OCI-LY1 (cell line): ENCODE measurements around the gene EML5.

Source experiments
- H2AFZ ChIP-seq: fragments of 200-600 bp; sonication (generic), shearing (Covaris generic); 2 replicates; pipeline ENCODE4 v1.6.0; 2014; ENCODE audit warnings: antibody characterized with exemption, mild to moderate bottlenecking, low read length
- H3F3A ChIP-seq: fragments of 200-600 bp; sonication (generic), shearing (Covaris generic); 2 replicates; pipeline ENCODE4 v1.6.0; 2014; ENCODE audit warnings: mild to moderate bottlenecking, antibody characterized with exemption, low read length, moderate library complexity; ENCODE audit not compliant: insufficient read depth
- H3K27ac ChIP-seq: fragments of 200-600 bp; sonication (generic); 2 replicates; pipeline ENCODE4 v1.5.1; 2014; ENCODE audit warnings: low read length, mixed run types, mild to moderate bottlenecking, low read depth; ENCODE audit not compliant: poor library complexity, severe bottlenecking
- H3K27me3 ChIP-seq: fragments of 200-600 bp; sonication (generic); 2 replicates; pipeline ENCODE4 v1.6.0; 2014; ENCODE audit warnings: antibody characterized with exemption, mild to moderate bottlenecking, low read length, moderate library complexity; ENCODE audit not compliant: insufficient read depth
- H3K36me3 ChIP-seq: fragments of 200-600 bp; sonication (generic); 2 replicates; pipeline ENCODE4 v1.6.1; 2014; ENCODE audit warnings: mild to moderate bottlenecking, antibody characterized with exemption, low read length, moderate library complexity, mixed read lengths; ENCODE audit not compliant: insufficient read depth
- H3K4me1 ChIP-seq: fragments of 200-600 bp; sonication (generic); 2 replicates; pipeline ENCODE4 v1.5.1; 2014; ENCODE audit warnings: mild to moderate bottlenecking, low read length, moderate library complexity; ENCODE audit not compliant: insufficient read depth, severe bottlenecking
- H3K4me2 ChIP-seq: fragments of 200-600 bp; sonication (generic), shearing (Covaris generic); 2 replicates; pipeline ENCODE4 v1.6.1; 2014; ENCODE audit warnings: low read length
- H3K4me3 ChIP-seq: fragments of 200-600 bp; sonication (generic); 2 replicates; pipeline ENCODE4 v1.5.1; 2014; ENCODE audit warnings: low read length, low read depth, mild to moderate bottlenecking, mixed read lengths; ENCODE audit not compliant: poor library complexity, severe bottlenecking
- H3K79me2 ChIP-seq: fragments of 200-600 bp; shearing (Covaris generic); 2 replicates; pipeline ENCODE4 v1.6.1; 2016; ENCODE audit warnings: mixed run types, low read length, mixed read lengths; ENCODE audit not compliant: insufficient read depth
- H3K9ac ChIP-seq: fragments of 200-600 bp; sonication (generic), shearing (Covaris generic); 2 replicates; pipeline ENCODE4 v1.6.1; 2014; ENCODE audit warnings: mild to moderate bottlenecking, low read length, mixed read lengths
- H3K9me2 ChIP-seq: fragments of 200-600 bp; sonication (generic), shearing (Covaris generic); 2 replicates; pipeline ENCODE4 v1.6.1; 2014; ENCODE audit warnings: low read depth, mild to moderate bottlenecking, low read length, mixed read lengths
- H3K9me3 ChIP-seq: fragments of 200-600 bp; shearing (Covaris generic); 2 replicates; pipeline ENCODE4 v1.6.1; 2014; ENCODE audit warnings: low read length, mixed read lengths
- H4K20me1 ChIP-seq: fragments of 200-600 bp; sonication (generic), shearing (Covaris generic); 2 replicates; pipeline ENCODE4 v1.6.0; 2016; ENCODE audit warnings: mild to moderate bottlenecking, low read length; ENCODE audit not compliant: insufficient read depth
- EZH2 ChIP-seq: fragments of 200-600 bp; sonication (generic), shearing (Covaris generic); IDR thresholded peaks from 2 replicates; pipeline ENCODE4 v1.8.0; 2017; ENCODE audit warnings: borderline replicate concordance, mixed run types, mild to moderate bottlenecking, antibody characterized with exemption, low read length, moderate library complexity, mixed read lengths
- TF ChIP-seq, protein P1 (sequence below): fragments of 200-600 bp; sonication (generic), shearing (Covaris generic); IDR thresholded peaks from 2 replicates; pipeline ENCODE4 v1.5.1; 2017; ENCODE audit warnings: mild to moderate bottlenecking, antibody characterized with exemption, low read length, moderate library complexity, mixed read lengths

The EML5 gene

DNA sequence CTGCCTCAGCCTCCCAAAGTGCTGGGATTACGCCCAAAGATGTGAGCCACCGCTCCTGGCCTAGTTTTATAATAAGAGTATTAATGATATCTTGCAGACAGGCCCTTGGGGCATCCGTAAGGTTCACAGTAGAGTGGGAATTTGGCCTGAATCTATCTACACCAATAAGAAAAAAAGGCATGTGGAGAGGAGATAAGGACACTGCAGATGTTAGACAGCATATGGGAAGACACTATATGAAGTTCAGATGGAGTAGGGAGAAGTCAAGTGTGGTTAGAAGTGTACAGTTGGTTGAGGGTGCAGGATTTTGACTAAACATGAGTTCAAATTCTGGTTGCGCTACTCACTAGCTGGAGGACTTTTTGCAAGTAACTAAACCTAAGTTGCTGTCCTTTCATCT is 23.2 kb upstream of the EML5 start:
- Histone ChIP-seq H3K4me3 (no peak overlapping the region), H3K9me2 (no peaks in the 10 kb centered on the region), H4K20me1 (no peaks in the 10 kb centered on the region), H3F3A (no peaks in the 10 kb centered on the region), H3K9me3 (no peaks in the 10 kb centered on the region), H3K27ac (no peak overlapping the region), H3K9ac (no peak overlapping the region), H3K4me2 (no peak overlapping the region), H2AFZ (no peak overlapping the region), H3K27me3 (no peaks in the 10 kb centered on the region), H3K4me1 (no peaks in the 10 kb centered on the region), H3K79me2 (no peaks in the 10 kb centered on the region), H3K36me3 (no peaks in the 10 kb centered on the region)
- TF ChIP-seq, protein P1, sequence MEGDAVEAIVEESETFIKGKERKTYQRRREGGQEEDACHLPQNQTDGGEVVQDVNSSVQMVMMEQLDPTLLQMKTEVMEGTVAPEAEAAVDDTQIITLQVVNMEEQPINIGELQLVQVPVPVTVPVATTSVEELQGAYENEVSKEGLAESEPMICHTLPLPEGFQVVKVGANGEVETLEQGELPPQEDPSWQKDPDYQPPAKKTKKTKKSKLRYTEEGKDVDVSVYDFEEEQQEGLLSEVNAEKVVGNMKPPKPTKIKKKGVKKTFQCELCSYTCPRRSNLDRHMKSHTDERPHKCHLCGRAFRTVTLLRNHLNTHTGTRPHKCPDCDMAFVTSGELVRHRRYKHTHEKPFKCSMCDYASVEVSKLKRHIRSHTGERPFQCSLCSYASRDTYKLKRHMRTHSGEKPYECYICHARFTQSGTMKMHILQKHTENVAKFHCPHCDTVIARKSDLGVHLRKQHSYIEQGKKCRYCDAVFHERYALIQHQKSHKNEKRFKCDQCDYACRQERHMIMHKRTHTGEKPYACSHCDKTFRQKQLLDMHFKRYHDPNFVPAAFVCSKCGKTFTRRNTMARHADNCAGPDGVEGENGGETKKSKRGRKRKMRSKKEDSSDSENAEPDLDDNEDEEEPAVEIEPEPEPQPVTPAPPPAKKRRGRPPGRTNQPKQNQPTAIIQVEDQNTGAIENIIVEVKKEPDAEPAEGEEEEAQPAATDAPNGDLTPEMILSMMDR, result no peak
- no peak for TF ChIP-seq EZH2

GRCh38 chr14:88808359-88808758 is 15.6 kb upstream of the EML5 start:
- Histone ChIP-seq H4K20me1 (no peaks in the 10 kb centered on the region), H3K9me2 (no peaks in the 10 kb centered on the region), H3K4me3 (no peak overlapping the region), H3F3A (no peaks in the 10 kb centered on the region), H3K27ac (no peak overlapping the region), H3K36me3 (no peaks in the 10 kb centered on the region), H3K4me1 (no peaks in the 10 kb centered on the region), H3K79me2 (no peaks in the 10 kb centered on the region), H3K27me3 (no peaks in the 10 kb centered on the region), H3K9me3 (no peaks in the 10 kb centered on the region), H2AFZ (no peak overlapping the region), H3K9ac (no peak overlapping the region), H3K4me2 (no peak overlapping the region)
- TF ChIP-seq, protein P1, result no peak
- no peak for TF ChIP-seq EZH2

GRCh38 chr14:88804477-88804876 is 11.7 kb upstream of the EML5 start:
- no peak overlapping the region for H3K4me2 ChIP-seq
- no peaks in the 10 kb centered on the region for H3K27me3 ChIP-seq
- no peak overlapping the region for H3K27ac ChIP-seq
- no peaks in the 10 kb centered on the region for H3K4me1 ChIP-seq
- no peaks in the 10 kb centered on the region for H3K36me3 ChIP-seq
- no peaks in the 10 kb centered on the region for H4K20me1 ChIP-seq
- H2AFZ ChIP-seq, result no peak overlapping the region
- H3K4me3 ChIP-seq, result no peak overlapping the region
- H3K9me2 ChIP-seq, result no peaks in the 10 kb centered on the region
- H3K9me3 ChIP-seq, result no peaks in the 10 kb centered on the region
- TF ChIP-seq, protein P1, result no peak
- TF ChIP-seq EZH2, result no peak
- no peaks in the 10 kb centered on the region for H3K79me2 ChIP-seq
- H3F3A ChIP-seq, result no peaks in the 10 kb centered on the region
- H3K9ac ChIP-seq, result no peak overlapping the region
